ENCODE measurements around the gene USP24. TPM values are rescaled to one million over a fixed set of nuclear protein-coding genes. Genes with fewer than 3 reads are reported as not detected.

Gene USP24
- polyA plus RNA-seq, 1 experiment, result 20.9 TPM

DNA sequence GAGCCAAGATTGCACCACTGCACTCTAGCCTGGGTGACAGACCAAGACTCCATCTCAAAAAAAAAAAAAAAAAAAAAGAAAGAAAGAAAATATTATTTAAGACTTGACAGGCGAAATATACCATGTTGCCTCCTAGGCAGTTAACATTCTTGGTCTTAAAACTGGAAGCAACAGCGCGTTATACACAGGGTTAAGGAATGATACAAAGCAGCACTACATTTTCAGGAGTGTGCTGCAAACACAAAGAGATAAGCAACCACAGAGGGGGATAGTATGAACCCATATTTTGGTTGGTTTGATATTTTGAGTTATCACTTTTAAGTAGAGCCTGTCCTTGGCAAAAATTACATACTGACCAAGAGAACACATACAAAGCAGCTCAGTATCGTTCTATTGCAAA lies 25.1 kb downstream of the USP24 start:
- Histone ChIP-seq H3K9me3 (ENCODE audit: control insufficient read depth, insufficient read depth, low read length) (peaks cover 3% of the 10 kb centered on the region; the same call in 1 of the 2 replicates), H3K27me3 (ENCODE audit: control insufficient read depth, insufficient read depth, low read length) (no peaks in the 10 kb centered on the region), H3K4me3 (ENCODE audit: low read depth, low read length) (no peak overlapping the region), H3K27ac (ENCODE audit: low read depth, low read length) (no peak overlapping the region)
- no peak for TF ChIP-seq CTCF (IDR thresholded peaks at IDR 0.05; ENCODE audit: low read depth, low read length)
- CTCF ChIA-PET, result interaction anchor here (1.4 kb wide), 1 partner anchor 14 kb away, joined by 3 read pairs; no protein-coding TSS in a partner anchor
- POLR2A ChIA-PET, result no interaction called here
- DNase-seq (ENCODE audit: low read depth, low spot score), result no peak

DNA sequence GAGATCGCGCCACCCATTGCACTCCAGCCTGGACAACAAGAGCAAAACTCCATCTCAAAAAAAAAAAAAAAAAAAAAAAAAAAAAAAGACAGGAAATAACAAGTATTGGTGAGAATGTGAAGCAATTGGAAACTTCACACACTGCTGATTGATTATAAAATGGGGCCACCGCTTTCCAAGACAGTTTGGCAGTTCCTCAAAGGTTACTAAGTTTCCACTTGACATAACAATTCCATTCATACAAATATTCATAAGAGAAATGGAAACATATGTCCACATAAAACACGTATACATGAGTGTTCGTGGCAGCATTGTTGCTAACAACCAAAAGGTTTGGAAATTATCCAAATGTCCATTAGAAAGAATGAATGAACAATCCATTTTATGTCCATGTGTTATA lies 26.3 kb downstream of the USP24 start:
- Histone ChIP-seq H3K4me3 (ENCODE audit: low read depth, low read length) (no peak overlapping the region), H3K27ac (ENCODE audit: low read depth, low read length) (no peak overlapping the region), H3K27me3 (ENCODE audit: control insufficient read depth, insufficient read depth, low read length) (no peaks in the 10 kb centered on the region), H3K9me3 (ENCODE audit: control insufficient read depth, insufficient read depth, low read length) (peaks cover 9% of the 10 kb centered on the region)
- TF ChIP-seq CTCF (IDR thresholded peaks at IDR 0.05; ENCODE audit: low read depth, low read length), result no peak
- ChIA-PET CTCF (interaction anchor here (1.4 kb wide), 1 partner anchor 15 kb away, joined by 3 read pairs; no protein-coding TSS in a partner anchor), POLR2A (no interaction called here)
- no peak for DNase-seq (ENCODE audit: low read depth, low spot score)

GRCh38 chr1:55185832-55186231 lies 29.3 kb downstream of the USP24 start:
- H3K9me3 ChIP-seq (ENCODE audit: control insufficient read depth, insufficient read depth, low read length), result peaks cover 10% of the 10 kb centered on the region
- no peak for DNase-seq (ENCODE audit: low read depth, low spot score)
- ChIA-PET CTCF (no interaction called here), POLR2A (no interaction called here)
- TF ChIP-seq CTCF (IDR thresholded peaks at IDR 0.05; ENCODE audit: low read depth, low read length), result no peak
- no peak overlapping the region for H3K4me3 ChIP-seq (ENCODE audit: low read depth, low read length)
- no peaks in the 10 kb centered on the region for H3K27me3 ChIP-seq (ENCODE audit: control insufficient read depth, insufficient read depth, low read length)
- no peak overlapping the region for H3K27ac ChIP-seq (ENCODE audit: low read depth, low read length)

GRCh38 chr1:55184859-55185258 lies 30.3 kb downstream of the USP24 start:
- H3K27ac ChIP-seq (ENCODE audit: low read depth, low read length), result no peak overlapping the region
- TF ChIP-seq CTCF (IDR thresholded peaks at IDR 0.05; ENCODE audit: low read depth, low read length), result no peak
- DNase-seq (ENCODE audit: low read depth, low spot score), result no peak
- H3K4me3 ChIP-seq (ENCODE audit: low read depth, low read length), result no peak overlapping the region
- peaks cover 10% of the 10 kb centered on the region for H3K9me3 ChIP-seq (ENCODE audit: control insufficient read depth, insufficient read depth, low read length)
- ChIA-PET CTCF (no interaction called here), POLR2A (no interaction called here)
- H3K27me3 ChIP-seq (ENCODE audit: control insufficient read depth, insufficient read depth, low read length), result no peaks in the 10 kb centered on the region

DNA sequence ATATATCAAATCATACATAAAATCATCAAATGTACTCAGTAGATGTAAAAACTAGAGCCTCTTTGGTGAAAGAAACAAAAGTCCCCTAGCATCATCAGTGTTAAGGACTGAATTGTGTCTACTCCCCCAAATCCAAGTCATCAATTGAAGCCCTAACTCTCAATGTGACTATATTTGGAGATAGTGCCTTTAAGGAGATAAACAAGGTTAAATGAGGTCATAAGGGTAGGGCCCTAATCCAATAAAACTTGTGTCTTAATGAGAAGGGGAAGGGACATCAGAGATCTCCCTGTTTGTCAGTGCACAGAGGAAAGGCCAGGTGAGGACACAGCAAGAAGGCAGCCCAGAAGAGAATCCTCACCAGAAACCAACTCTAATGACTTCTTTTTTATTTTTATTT lies 33.5 kb downstream of the USP24 start:
- CTCF ChIA-PET, result no interaction called here
- TF ChIP-seq CTCF (IDR thresholded peaks at IDR 0.05; ENCODE audit: low read depth, low read length), result no peak
- Histone ChIP-seq H3K27ac (ENCODE audit: low read depth, low read length) (no peak overlapping the region), H3K4me3 (ENCODE audit: low read depth, low read length) (no peak overlapping the region), H3K27me3 (ENCODE audit: control insufficient read depth, insufficient read depth, low read length) (no peaks in the 10 kb centered on the region), H3K9me3 (ENCODE audit: control insufficient read depth, insufficient read depth, low read length) (peaks cover 10% of the 10 kb centered on the region)
- no peak for DNase-seq (ENCODE audit: low read depth, low spot score)
- POLR2A ChIA-PET, result no interaction called here
